GM12865 (cell line): ENCODE results near the gene RNF225.
"Not testable (repeated sequence)": the region's sequence is repeated elsewhere in the genome, so short reads cannot be mapped to it uniquely, and the experiment has no call there.

Experiments
- DNase-seq: peaks from one replicate; pipeline ENCODE4 v3.0.0; 2010; ENCODE audit warnings: low read depth
- H3K4me3 ChIP-seq: 2 replicates; pipeline ENCODE4 v1.5.1; 2011; ENCODE audit warnings: mild to moderate bottlenecking, low read depth, low read length, control low read depth
- CTCF ChIP-seq: IDR thresholded peaks from 2 replicates; pipeline ENCODE4 v1.5.1; 2011; ENCODE audit warnings: low read length, control low read depth, low read depth, inconsistent platforms; ENCODE audit not compliant: insufficient read depth; ENCODE audit errors: missing control alignments

RNF225 gene

GRCh38 chr19:58395220-58395978 lies at the start of gene RNF225:
RNF225 (plus strand) TSS chr19:58395656; CDS start chr19:58396090, 434 bp downstream.
- peak; percentile 45 for DNase-seq
- H3K4me3 ChIP-seq: no peak within 1 kb of the TSS
- TF ChIP-seq CTCF: no peak

DNA sequence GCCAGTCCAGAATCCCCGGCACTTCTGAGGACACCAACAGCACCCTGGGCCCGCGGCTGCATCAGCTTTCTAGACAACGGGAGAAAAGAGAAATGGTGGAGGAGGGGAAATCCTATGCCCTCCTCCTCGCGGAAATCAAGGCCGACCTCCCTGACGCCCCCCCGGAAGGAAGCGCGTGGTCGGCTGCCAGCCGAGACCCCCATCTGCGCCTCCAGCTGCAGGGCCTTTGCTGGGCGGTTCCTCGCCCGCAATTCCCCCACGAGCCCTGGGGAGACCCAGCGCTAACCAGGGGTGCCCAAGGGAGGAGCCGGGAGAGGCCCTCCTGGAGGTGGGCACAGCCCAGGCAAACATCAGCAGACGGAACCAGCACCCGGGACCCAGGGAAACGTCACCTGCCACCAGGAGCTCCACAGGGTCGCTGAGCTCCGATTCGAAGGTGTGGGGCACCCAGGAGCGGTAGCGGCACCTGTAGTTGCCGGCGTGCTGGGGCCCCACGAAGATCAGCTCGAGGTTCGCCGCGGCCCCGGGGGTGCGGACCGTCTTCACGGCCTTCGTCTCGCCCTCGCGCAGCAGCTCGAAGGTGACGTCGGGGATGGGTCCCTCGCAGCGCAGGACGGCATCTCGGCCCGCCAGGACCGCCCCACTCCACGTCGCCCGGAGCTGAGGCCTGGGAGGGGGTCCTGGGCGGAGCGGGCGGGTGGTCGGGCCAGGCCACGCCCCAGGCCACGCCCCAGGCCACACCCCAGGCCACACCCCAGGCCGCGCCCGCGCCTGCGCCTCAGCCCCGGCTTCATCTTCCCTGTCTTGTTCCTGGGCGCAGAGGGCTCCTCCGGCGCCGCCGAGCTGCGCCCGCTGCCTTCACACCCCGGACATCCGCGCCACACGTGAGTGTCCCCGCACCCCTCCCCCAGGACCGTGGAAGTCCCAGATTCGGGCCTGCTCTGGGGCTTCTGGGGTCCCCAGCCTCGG lies 48.2 kb upstream of the RNF225 start:
- DNase-seq: peak; percentile 90
- no peak for TF ChIP-seq CTCF
- H3K4me3 ChIP-seq: peak overlapping the region; percentile 98

- DNase-seq: not testable (repeated sequence)
- peak overlapping the region; percentile 98 for H3K4me3 ChIP-seq
Measured at GRCh38 chr19:58348080-58348479, 47.4 kb upstream of the RNF225 start.

- DNase-seq: no peak
- no peak overlapping the region for H3K4me3 ChIP-seq
- no peak for TF ChIP-seq CTCF
Measured at GRCh38 chr19:58349590-58349989, 45.9 kb upstream of the RNF225 start.

DNA sequence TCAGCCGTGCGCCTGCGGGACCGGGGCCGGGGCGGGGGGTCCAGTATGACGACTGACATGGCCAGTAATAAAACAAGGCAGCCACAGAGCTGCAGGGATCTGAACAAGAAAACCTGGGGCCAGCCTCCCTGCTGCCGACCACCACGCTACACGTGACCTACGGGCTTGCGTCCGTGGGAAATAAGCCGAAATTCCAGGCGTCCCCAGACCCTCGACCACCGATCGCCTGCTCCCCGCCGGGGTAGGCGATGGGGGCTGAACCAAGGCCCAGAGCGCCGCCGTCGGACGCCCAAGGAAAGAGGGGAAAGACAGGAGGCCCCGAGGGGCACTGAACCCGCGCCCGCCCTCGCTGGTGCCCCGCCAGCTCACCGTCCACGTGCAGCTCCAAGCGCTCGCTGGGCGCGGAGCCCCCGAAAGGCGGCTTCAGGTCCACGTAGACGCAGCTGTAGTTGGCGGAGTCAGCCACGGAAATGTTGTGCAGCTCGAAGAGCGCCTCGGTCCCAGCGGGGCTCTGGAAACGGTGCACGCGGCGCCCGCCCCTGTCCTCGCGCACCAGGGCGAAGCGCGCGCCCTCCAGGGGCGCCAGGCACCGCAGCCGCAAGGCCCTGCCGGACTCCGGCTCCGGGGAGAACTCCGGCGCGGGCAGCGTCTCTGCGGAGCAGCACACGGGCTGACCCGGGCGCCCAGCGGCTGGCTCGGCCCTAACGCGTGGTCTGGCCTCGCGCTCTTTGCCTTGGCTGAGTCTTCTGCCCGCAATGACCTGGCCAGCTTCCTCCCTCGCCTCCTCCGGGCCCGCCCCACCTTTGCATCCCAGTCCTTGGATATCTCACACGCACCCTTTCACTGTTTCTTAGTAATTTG lies 45.2 kb upstream of the RNF225 start:
- TF ChIP-seq CTCF: no peak
- no peak for DNase-seq
- H3K4me3 ChIP-seq: no peak overlapping the region

GRCh38 chr19:58350871-58351557 lies 44.4 kb upstream of the RNF225 start:
- DNase-seq: no peak
- no peak overlapping the region for H3K4me3 ChIP-seq
- TF ChIP-seq CTCF: no peak
